ENCODE results near the gene FBRSL1. TPM values are rescaled to one million over a fixed set of nuclear protein-coding genes. Genes with fewer than 3 reads are reported as not detected.
"Not testable (repeated sequence)": the region's sequence is repeated elsewhere in the genome, so short reads cannot be mapped to it uniquely, and the experiment has no call there.

The FBRSL1 gene
- total RNA-seq, result 10 to 100 TPM; 38.8 to 41.7 TPM

GRCh38 chr12:132489602-132490266, at the start of gene FBRSL1:
Gene FBRSL1, plus strand, starts transcription at chr12:132490151.
- CTCF ChIA-PET, result no interaction called here
- peak within 1 kb of the TSS; percentile 85 for H3K27ac Mint-ChIP-seq
- H3K4me1 Mint-ChIP-seq (ENCODE audit: low read depth), result peaks cover 60% of the 10 kb centered on the region
- DNase-seq, result peak; percentile 95
- POLR2A ChIA-PET, result no interaction called here
- peak within 1 kb of the TSS; percentile 80 for H3K4me3 Mint-ChIP-seq
- no peaks in the 10 kb centered on the region for H3K27me3 Mint-ChIP-seq
- H3K9me3 Mint-ChIP-seq, result no peaks in the 10 kb centered on the region
- no peaks in the 10 kb centered on the region for H3K36me3 Mint-ChIP-seq
- intact Hi-C loops (cut with micrococcal nuclease), result loop anchor here (1.0 to 5.0 kb wide), 5 partner anchors 14 to 542 kb away; partner anchors contain the start of gene EP400

GRCh38 chr12:132440420-132440819, 49.5 kb upstream of the FBRSL1 start:
- H3K4me3 Mint-ChIP-seq; POLR2A ChIA-PET; CTCF ChIA-PET; H3K9me3 Mint-ChIP-seq; intact Hi-C loops (cut with micrococcal nuclease); H3K27me3 Mint-ChIP-seq; H3K27ac Mint-ChIP-seq; DNase-seq; H3K36me3 Mint-ChIP-seq: not testable (repeated sequence)
- H3K4me1 Mint-ChIP-seq (ENCODE audit: low read depth), result peaks cover 38% of the 10 kb centered on the region

GRCh38 chr12:132441871-132442863, 47.8 kb upstream of the FBRSL1 start:
- intact Hi-C loops (cut with micrococcal nuclease), result no loop called here
- Mint-ChIP-seq H3K4me3 (no peak overlapping the region), H3K27ac (no peak overlapping the region), H3K36me3 (no peaks in the 10 kb centered on the region), H3K4me1 (ENCODE audit: low read depth) (peaks cover 41% of the 10 kb centered on the region), H3K9me3 (no peaks in the 10 kb centered on the region), H3K27me3 (no peaks in the 10 kb centered on the region)
- POLR2A ChIA-PET, result no interaction called here
- no peak for DNase-seq
- CTCF ChIA-PET, result no interaction called here

- no peaks in the 10 kb centered on the region for H3K27me3 Mint-ChIP-seq
- H3K9me3 Mint-ChIP-seq, result no peaks in the 10 kb centered on the region
- peaks cover 37% of the 10 kb centered on the region for H3K4me1 Mint-ChIP-seq (ENCODE audit: low read depth)
- ChIA-PET CTCF (no interaction called here), POLR2A (no interaction called here)
- intact Hi-C loops (cut with micrococcal nuclease), result no loop called here
- no peak overlapping the region for H3K4me3 Mint-ChIP-seq
- no peaks in the 10 kb centered on the region for H3K36me3 Mint-ChIP-seq
- no peak for DNase-seq
- H3K27ac Mint-ChIP-seq, result peak overlapping the region; percentile 99
Measured at GRCh38 chr12:132443091-132443490, 46.9 kb upstream of the FBRSL1 start.

- intact Hi-C loops (cut with micrococcal nuclease), result no loop called here
- no peaks in the 10 kb centered on the region for H3K27me3 Mint-ChIP-seq
- no peak for DNase-seq
- no peaks in the 10 kb centered on the region for H3K9me3 Mint-ChIP-seq
- ChIA-PET CTCF (no interaction called here), POLR2A (no interaction called here)
- peaks cover 34% of the 10 kb centered on the region for H3K4me1 Mint-ChIP-seq (ENCODE audit: low read depth)
- H3K4me3 Mint-ChIP-seq, result peak overlapping the region; percentile 91
- H3K27ac Mint-ChIP-seq, result peak overlapping the region; percentile 99
- H3K36me3 Mint-ChIP-seq, result no peaks in the 10 kb centered on the region
Measured at GRCh38 chr12:132444283-132444682, 45.7 kb upstream of the FBRSL1 start.

- Mint-ChIP-seq H3K4me1 (ENCODE audit: low read depth) (peaks cover 35% of the 10 kb centered on the region), H3K27ac (peak overlapping the region; percentile 99), H3K36me3 (no peaks in the 10 kb centered on the region), H3K4me3 (peak overlapping the region; percentile 91), H3K9me3 (no peaks in the 10 kb centered on the region), H3K27me3 (no peaks in the 10 kb centered on the region)
- ChIA-PET CTCF (no interaction called here), POLR2A (no interaction called here)
- peak; percentile 91 for DNase-seq
- intact Hi-C loops (cut with micrococcal nuclease), result loop anchor here (1.0 kb wide), 1 partner anchor 44 kb away; no protein-coding TSS in a partner anchor
Measured at GRCh38 chr12:132444957-132445883, 44.7 kb upstream of the FBRSL1 start.

- Mint-ChIP-seq H3K27me3 (no peaks in the 10 kb centered on the region), H3K4me1 (ENCODE audit: low read depth) (peaks cover 35% of the 10 kb centered on the region), H3K4me3 (peak overlapping the region; percentile 91), H3K9me3 (no peaks in the 10 kb centered on the region), H3K36me3 (no peaks in the 10 kb centered on the region), H3K27ac (peak overlapping the region; percentile 99)
- DNase-seq, result peak; percentile 78
- intact Hi-C loops (cut with micrococcal nuclease), result loop anchor here (1.0 kb wide), 1 partner anchor 43 kb away; no protein-coding TSS in a partner anchor
- ChIA-PET CTCF (interaction anchor here (0.6 to 1.8 kb wide), 4 partner anchors 15 to 164 kb away, joined by 3 to 7 read pairs (median 4); no protein-coding TSS in a partner anchor), POLR2A (no interaction called here)
Measured at GRCh38 chr12:132445884-132446632, 43.9 kb upstream of the FBRSL1 start.

- no peak for DNase-seq
- CTCF ChIA-PET, result interaction anchor here (0.6 to 1.8 kb wide), 4 partner anchors 14 to 165 kb away, joined by 3 to 7 read pairs (median 4); no protein-coding TSS in a partner anchor
Measured at GRCh38 chr12:132446633-132447326, 43.2 kb upstream of the FBRSL1 start.

GRCh38 chr12:132447327-132447720, 42.6 kb upstream of the FBRSL1 start:
- H3K27me3 Mint-ChIP-seq, result no peaks in the 10 kb centered on the region
- DNase-seq, result no peak
- POLR2A ChIA-PET, result no interaction called here
- peaks cover 35% of the 10 kb centered on the region for H3K4me1 Mint-ChIP-seq (ENCODE audit: low read depth)
- intact Hi-C loops (cut with micrococcal nuclease), result no loop called here
- CTCF ChIA-PET, result interaction anchor here (1.7 to 1.8 kb wide), 3 partner anchors 14 to 76 kb away, joined by 3 to 7 read pairs (median 6); no protein-coding TSS in a partner anchor
- no peaks in the 10 kb centered on the region for H3K9me3 Mint-ChIP-seq
- H3K4me3 Mint-ChIP-seq, result no peak overlapping the region
- H3K27ac Mint-ChIP-seq, result no peak overlapping the region
- no peaks in the 10 kb centered on the region for H3K36me3 Mint-ChIP-seq

More at GRCh38 chr12:132446633-132447326, 43.2 kb upstream of the FBRSL1 start:
- Mint-ChIP-seq H3K4me1 (ENCODE audit: low read depth) (peaks cover 35% of the 10 kb centered on the region), H3K4me3 (no peak overlapping the region), H3K27ac (peak overlapping the region; percentile 99), H3K36me3 (no peaks in the 10 kb centered on the region), H3K27me3 (no peaks in the 10 kb centered on the region), H3K9me3 (no peaks in the 10 kb centered on the region)
- intact Hi-C loops (cut with micrococcal nuclease), result no loop called here
- POLR2A ChIA-PET, result no interaction called here

- no peak for DNase-seq
- no peaks in the 10 kb centered on the region for H3K9me3 Mint-ChIP-seq
- no peaks in the 10 kb centered on the region for H3K27me3 Mint-ChIP-seq
- ChIA-PET POLR2A (no interaction called here), CTCF (interaction anchor here (1.7 to 1.8 kb wide), 2 partner anchors 33 to 75 kb away, joined by 3 to 6 read pairs; no protein-coding TSS in a partner anchor)
- H3K4me1 Mint-ChIP-seq (ENCODE audit: low read depth), result peaks cover 35% of the 10 kb centered on the region
- no peak overlapping the region for H3K4me3 Mint-ChIP-seq
- intact Hi-C loops (cut with micrococcal nuclease), result no loop called here
- H3K36me3 Mint-ChIP-seq, result no peaks in the 10 kb centered on the region
- no peak overlapping the region for H3K27ac Mint-ChIP-seq
Measured at GRCh38 chr12:132447731-132448462, 42.1 kb upstream of the FBRSL1 start.
